HUES48 (cell line): Measurements from ENCODE around the gene C1orf50.
"Not testable (repeated sequence)": the region's sequence is repeated elsewhere in the genome, so short reads cannot be mapped to it uniquely, and the experiment has no call there.

Experiments
- H3K27ac ChIP-seq: one replicate; pipeline ENCODE4 v1.7.0; 2013; ENCODE audit warnings: low read depth, low read length, inconsistent platforms
- H3K27me3 ChIP-seq: 2 replicates; pipeline ENCODE4 v1.6.1; 2013; ENCODE audit warnings: mild to moderate bottlenecking, low read length; ENCODE audit not compliant: control insufficient read depth, insufficient read depth
- H3K36me3 ChIP-seq: 2 replicates; pipeline ENCODE4 v1.6.1; 2013; ENCODE audit warnings: low read length; ENCODE audit not compliant: control insufficient read depth, insufficient read depth
- H3K4me1 ChIP-seq: 2 replicates; pipeline ENCODE4 v1.6.1; 2013; ENCODE audit warnings: mild to moderate bottlenecking, low read length; ENCODE audit not compliant: control insufficient read depth, insufficient read depth
- H3K4me3 ChIP-seq: 2 replicates; pipeline ENCODE4 v1.5.1; 2013; ENCODE audit warnings: mild to moderate bottlenecking, low read depth, low read length
- H3K9ac ChIP-seq: 2 replicates; pipeline ENCODE4 v1.6.1; 2013; ENCODE audit warnings: mild to moderate bottlenecking, low read depth, low read length, moderate library complexity
- H3K9me3 ChIP-seq: 2 replicates; pipeline ENCODE4 v1.6.1; 2013; ENCODE audit warnings: low read length; ENCODE audit not compliant: control insufficient read depth, insufficient read depth

The C1orf50 gene

GRCh38 chr1:42748461-42749410 lies 18.3 kb upstream of the C1orf50 start:
- no peak overlapping the region for H3K9ac ChIP-seq
- no peaks in the 10 kb centered on the region for H3K27me3 ChIP-seq
- H3K4me3 ChIP-seq = no peak overlapping the region
- H3K36me3 ChIP-seq = peaks cover 58% of the 10 kb centered on the region
- H3K4me1 ChIP-seq = no peaks in the 10 kb centered on the region
- no peak overlapping the region for H3K27ac ChIP-seq
- peaks cover 4% of the 10 kb centered on the region; the same call in 1 of the 2 replicates for H3K9me3 ChIP-seq

GRCh38 chr1:42750041-42750440 lies 17.0 kb upstream of the C1orf50 start:
- Histone ChIP-seq H3K4me1 (no peaks in the 10 kb centered on the region), H3K4me3 (no peak overlapping the region), H3K9ac (no peak overlapping the region), H3K27ac (no peak overlapping the region), H3K27me3 (no peaks in the 10 kb centered on the region), H3K9me3 (peaks cover 4% of the 10 kb centered on the region; the same call in 1 of the 2 replicates), H3K36me3 (peaks cover 71% of the 10 kb centered on the region)

- H3K9ac ChIP-seq, H3K9me3 ChIP-seq, H3K27ac ChIP-seq, H3K4me3 ChIP-seq, H3K27me3 ChIP-seq, H3K4me1 ChIP-seq: not testable (repeated sequence)
- H3K36me3 ChIP-seq = peaks cover 78% of the 10 kb centered on the region
These were observed 15.5 kb upstream of the C1orf50 start for GRCh38 chr1:42751511-42752070.

GRCh38 chr1:42752284-42752683 lies 14.8 kb upstream of the C1orf50 start:
- H3K27ac ChIP-seq = no peak overlapping the region

GRCh38 chr1:42753070-42753469 lies 14.0 kb upstream of the C1orf50 start:
- H3K9ac ChIP-seq = no peak overlapping the region
- H3K27me3 ChIP-seq = no peaks in the 10 kb centered on the region
- H3K4me3 ChIP-seq = no peak overlapping the region
- no peak overlapping the region for H3K27ac ChIP-seq
- H3K9me3 ChIP-seq = peaks cover 4% of the 10 kb centered on the region; the same call in 1 of the 2 replicates
- H3K36me3 ChIP-seq = peaks cover 80% of the 10 kb centered on the region
- H3K4me1 ChIP-seq = no peaks in the 10 kb centered on the region

More at GRCh38 chr1:42752284-42752683, 14.8 kb upstream of the C1orf50 start:
- no peaks in the 10 kb centered on the region for H3K27me3 ChIP-seq
- H3K9me3 ChIP-seq = peaks cover 4% of the 10 kb centered on the region; the same call in 1 of the 2 replicates
- peaks cover 77% of the 10 kb centered on the region for H3K36me3 ChIP-seq
- no peak overlapping the region for H3K9ac ChIP-seq
- H3K4me3 ChIP-seq = no peak overlapping the region
- H3K4me1 ChIP-seq = no peaks in the 10 kb centered on the region

GRCh38 chr1:42756956-42757891 lies 9.8 kb upstream of the C1orf50 start:
- Histone ChIP-seq H3K27ac (no peak overlapping the region), H3K9me3 (no peaks in the 10 kb centered on the region), H3K9ac (no peak overlapping the region), H3K4me1 (no peaks in the 10 kb centered on the region), H3K36me3 (peaks cover 80% of the 10 kb centered on the region), H3K4me3 (no peak overlapping the region), H3K27me3 (no peaks in the 10 kb centered on the region)

GRCh38 chr1:42757892-42758275 lies 9.2 kb upstream of the C1orf50 start:
- no peak overlapping the region for H3K27ac ChIP-seq
- H3K9ac ChIP-seq = no peak overlapping the region
- H3K4me1 ChIP-seq = no peaks in the 10 kb centered on the region
- H3K9me3 ChIP-seq = no peaks in the 10 kb centered on the region
- H3K36me3 ChIP-seq = peaks cover 77% of the 10 kb centered on the region
- H3K27me3 ChIP-seq = no peaks in the 10 kb centered on the region
- no peak overlapping the region for H3K4me3 ChIP-seq

GRCh38 chr1:42758641-42759040 lies 8.4 kb upstream of the C1orf50 start:
- no peak overlapping the region for H3K4me3 ChIP-seq
- H3K9ac ChIP-seq = no peak overlapping the region
- H3K36me3 ChIP-seq = peaks cover 70% of the 10 kb centered on the region
- no peak overlapping the region for H3K27ac ChIP-seq
- no peaks in the 10 kb centered on the region for H3K4me1 ChIP-seq
- no peaks in the 10 kb centered on the region for H3K27me3 ChIP-seq
- H3K9me3 ChIP-seq = no peaks in the 10 kb centered on the region

GRCh38 chr1:42759114-42759513 lies 7.9 kb upstream of the C1orf50 start:
- no peak overlapping the region for H3K27ac ChIP-seq
- no peaks in the 10 kb centered on the region for H3K9me3 ChIP-seq
- H3K4me1 ChIP-seq = no peaks in the 10 kb centered on the region
- no peaks in the 10 kb centered on the region for H3K27me3 ChIP-seq
- no peak overlapping the region for H3K4me3 ChIP-seq
- peaks cover 67% of the 10 kb centered on the region for H3K36me3 ChIP-seq
- no peak overlapping the region for H3K9ac ChIP-seq

GRCh38 chr1:42761567-42761966 lies 5.5 kb upstream of the C1orf50 start:
- Histone ChIP-seq H3K27me3 (no peaks in the 10 kb centered on the region), H3K9ac (no peak overlapping the region), H3K4me1 (peaks cover 15% of the 10 kb centered on the region; the same call in 1 of the 2 replicates), H3K27ac (no peak overlapping the region), H3K4me3 (no peak overlapping the region), H3K36me3 (peaks cover 42% of the 10 kb centered on the region), H3K9me3 (no peaks in the 10 kb centered on the region)
